Measurements from ENCODE around the gene FGD5. TPM values are rescaled to one million over a fixed set of nuclear protein-coding genes. Genes with fewer than 3 reads are reported as not detected.
"Not testable (repeated sequence)": the region's sequence is repeated elsewhere in the genome, so short reads cannot be mapped to it uniquely, and the experiment has no call there.

Gene FGD5
- total RNA-seq, 1 experiment from 2014 or later = 0.05 TPM

DNA sequence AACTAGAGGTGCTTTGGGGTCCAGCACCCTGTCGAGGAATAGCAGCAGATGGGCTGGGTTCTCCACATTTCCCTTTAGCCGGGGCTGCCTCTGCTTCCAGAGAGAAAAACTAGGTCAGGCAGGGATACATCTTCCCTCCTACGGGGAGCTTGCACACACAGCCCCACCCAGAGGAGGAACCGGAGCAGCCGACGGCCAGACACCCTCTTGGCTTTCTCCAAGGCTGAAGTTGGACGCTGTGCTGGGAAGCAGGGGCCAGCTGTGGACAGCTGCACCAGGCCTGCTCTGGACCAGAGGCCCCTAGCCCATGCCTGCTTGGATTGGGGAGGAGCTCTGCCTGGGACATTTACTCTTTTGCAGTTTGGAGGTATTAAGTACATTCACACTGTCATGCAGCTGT is 84.0 kb downstream of the FGD5 start:
- DNase-seq (ENCODE audit: low read depth) = no peak

DNA sequence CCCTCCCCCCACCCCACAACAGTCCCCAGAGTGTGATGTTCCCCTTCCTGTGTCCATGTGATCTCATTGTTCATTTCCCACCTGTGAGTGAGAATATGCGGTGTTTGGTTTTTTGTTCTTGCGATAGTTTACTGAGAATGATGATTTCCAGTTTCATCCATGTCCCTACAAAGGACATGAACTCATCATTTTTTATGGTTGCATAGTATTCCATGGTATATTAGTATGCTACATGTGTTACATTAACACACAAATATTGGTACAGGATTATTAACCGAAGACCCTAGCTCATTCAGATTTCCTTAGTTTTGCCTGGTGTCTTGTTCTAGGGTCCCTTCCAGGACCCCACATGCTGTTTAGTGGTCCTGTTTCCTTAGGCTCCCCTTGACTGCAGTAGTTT is 84.7 kb downstream of the FGD5 start:
- DNase-seq (ENCODE audit: low read depth) = not testable (repeated sequence)

DNA sequence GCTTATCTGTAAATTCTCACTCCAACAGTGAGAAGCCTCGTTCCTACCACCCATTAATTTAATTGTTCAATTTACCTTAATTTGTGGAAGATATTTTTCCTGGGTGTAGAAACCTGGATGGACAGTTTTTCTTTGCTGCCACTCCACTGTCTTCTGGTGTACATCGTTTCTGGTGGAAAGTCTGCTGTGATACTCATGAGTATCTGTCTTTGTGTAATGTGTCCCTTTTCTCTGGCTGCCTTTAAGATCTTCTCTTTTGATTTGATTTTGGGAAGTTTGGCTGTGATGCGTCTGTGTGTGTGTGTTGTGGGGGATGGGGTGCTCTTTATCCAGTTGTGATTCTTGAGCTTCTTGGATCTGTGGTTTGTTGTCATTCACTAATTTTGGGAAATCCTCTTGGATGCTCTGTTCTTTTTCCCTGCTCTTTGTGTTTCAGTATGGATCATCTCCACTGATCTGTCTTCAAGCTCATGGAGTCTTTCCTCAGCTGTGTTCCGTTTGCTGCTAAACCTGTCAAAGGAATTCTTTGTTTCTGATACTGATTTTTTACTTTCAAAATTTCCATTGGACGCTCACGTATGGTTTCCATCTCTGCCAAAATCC is 86.4 kb downstream of the FGD5 start:
- no peak for DNase-seq (ENCODE audit: low read depth)

DNA sequence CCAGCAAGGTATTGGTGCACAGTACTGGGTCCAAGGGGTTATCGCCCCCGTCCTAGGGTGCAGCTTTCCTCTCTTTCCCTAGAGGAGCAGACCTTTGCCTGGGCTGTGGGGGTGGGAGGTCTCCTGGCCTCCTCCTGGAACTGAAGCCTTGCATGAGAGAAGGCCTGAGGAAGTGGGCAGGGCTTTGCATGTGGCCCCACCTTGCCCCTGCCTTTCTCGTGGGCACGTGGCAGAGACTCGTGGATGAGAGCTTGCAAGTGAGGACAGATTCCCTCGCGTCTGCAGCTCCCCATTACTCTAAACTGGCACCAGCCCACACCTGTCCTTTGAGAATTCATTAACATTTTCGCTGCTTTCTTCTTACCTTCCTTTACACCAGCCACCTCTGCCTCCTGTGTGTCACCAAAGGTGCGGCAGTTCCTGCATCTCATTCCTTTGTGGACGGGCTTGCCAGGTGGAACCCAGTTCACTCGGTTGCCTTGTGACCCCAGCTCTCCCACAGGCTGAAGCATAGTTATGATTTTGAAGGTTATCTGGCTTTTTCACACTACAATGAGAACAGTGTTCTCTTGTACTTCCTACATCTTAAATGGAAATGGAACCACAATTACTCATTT is 87.7 kb downstream of the FGD5 start:
- no peak for DNase-seq (ENCODE audit: low read depth)

DNA sequence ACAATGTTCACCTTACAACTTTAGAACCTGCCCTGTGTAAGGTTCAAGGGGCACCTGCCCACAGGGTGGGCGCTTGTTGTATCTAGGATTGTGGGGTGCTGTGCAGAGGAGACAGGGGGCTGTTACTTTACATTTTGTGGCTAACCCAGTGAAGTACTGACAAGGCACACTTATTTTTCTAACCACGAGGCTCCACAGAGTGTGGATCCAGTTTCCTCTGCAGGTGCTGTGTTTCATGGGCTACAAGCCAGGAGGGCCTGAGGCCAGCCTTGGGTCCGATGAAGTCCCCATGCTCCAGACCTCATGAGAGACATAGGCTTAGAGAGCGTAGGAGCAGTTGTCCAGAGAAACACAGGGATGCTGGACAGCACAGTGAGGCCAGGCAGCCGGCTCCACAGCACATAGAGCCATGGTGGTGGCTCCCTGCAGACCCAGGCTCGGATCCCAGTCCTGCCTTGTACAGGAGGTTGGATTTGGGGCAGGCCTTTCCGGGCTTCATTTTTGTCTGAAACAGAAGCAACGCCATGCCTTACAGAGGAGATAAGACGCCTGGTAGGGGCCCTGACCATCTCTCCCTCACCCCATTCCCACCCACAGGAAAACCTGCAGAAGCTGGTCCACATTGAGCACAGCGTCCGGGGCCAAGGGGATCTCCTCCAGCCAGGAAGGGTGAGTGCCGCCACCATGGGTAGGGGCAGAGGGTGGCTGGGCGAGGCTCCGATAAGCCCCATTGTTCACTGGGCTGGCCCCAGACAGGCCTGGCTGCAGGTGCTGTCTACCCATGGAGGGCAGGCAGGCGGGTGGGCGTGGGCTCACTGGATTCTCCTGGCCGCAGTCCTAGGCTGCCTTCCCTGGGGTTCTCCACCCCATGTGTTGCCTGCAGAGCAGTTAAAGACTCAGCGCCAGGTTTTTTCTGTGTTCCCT is 88.5 kb downstream of the FGD5 start:
- DNase-seq (ENCODE audit: low read depth) = no peak

DNA sequence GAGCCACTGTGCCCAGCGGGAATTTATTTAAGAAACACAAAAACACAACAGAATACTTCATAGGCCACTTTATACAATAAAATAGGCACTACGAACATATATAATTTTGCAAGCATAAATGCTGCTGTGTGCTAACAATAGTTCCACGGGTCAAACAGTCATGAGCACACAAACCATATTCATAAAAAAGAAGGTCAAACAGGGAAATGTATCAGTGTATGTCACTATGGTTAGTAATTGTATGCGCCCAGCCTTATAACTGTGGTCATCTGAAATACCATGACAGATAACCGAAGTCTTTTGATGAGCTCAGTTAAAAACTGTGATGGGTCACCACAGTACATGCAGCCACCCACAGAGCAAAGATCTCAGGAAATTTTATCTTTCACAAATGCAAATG is 90.5 kb downstream of the FGD5 start:
- no peak for DNase-seq (ENCODE audit: low read depth)

DNA sequence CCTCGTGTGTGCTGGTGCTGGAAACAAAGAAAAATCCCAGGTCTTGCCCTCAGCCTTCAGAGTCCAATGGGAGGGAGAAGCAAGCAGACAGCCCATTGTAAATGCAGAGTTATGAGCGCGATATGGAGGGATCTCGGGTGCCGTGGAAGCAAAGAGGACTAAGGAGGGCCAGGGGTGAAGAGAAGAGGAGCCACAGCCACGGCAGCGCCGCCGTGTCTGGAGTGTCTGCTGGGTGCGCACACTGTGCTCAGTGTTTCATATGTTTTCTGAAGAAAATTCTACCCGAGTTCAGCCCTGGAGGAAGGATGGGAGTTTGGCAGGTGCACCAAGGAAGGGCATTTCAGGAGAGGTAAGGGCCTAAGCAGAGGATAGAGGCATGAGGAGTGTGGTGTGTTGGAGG is 92.9 kb downstream of the FGD5 start:
- no peak for DNase-seq (ENCODE audit: low read depth)

DNA sequence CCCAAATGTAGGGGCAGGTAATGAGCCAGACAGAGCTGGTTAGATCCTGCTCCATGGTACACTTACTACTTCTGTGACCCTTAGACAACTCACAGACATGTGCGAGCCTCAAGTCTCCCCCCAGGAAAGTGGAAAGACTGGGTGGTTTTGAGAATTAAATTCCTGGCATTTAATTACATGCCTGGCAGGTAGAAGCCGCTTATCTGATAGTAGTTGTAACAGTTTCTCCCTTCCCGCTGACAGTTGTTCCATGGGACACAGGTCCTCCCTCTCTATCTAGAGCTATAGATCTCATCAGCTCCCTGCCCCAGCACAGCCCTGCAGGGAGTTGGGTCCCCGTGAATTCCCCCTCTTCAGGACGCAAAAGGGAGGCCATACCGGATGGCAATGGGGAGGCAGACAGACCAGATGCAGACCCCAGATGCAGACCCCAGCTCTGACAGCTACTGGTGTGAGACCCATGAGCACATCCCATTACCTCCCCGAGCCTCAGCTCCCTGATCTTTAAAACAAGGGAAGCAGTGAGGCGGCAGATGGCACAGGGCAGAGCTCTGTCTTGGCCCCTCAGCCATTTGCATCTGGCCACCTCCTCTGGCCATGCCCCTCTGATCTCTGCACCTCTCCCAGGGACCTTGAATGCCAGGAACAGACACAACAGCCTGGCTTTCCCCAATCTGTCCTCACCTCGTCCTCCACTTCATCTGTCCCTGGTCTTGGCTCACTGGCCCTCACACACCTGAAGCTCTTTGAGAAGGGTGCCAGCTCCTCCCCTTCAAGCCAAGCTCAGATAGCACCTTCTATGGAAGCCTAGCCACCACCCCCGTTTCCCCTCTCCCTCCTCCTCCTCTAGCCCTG is 94.5 kb downstream of the FGD5 start:
- DNase-seq (ENCODE audit: low read depth) = no peak

DNA sequence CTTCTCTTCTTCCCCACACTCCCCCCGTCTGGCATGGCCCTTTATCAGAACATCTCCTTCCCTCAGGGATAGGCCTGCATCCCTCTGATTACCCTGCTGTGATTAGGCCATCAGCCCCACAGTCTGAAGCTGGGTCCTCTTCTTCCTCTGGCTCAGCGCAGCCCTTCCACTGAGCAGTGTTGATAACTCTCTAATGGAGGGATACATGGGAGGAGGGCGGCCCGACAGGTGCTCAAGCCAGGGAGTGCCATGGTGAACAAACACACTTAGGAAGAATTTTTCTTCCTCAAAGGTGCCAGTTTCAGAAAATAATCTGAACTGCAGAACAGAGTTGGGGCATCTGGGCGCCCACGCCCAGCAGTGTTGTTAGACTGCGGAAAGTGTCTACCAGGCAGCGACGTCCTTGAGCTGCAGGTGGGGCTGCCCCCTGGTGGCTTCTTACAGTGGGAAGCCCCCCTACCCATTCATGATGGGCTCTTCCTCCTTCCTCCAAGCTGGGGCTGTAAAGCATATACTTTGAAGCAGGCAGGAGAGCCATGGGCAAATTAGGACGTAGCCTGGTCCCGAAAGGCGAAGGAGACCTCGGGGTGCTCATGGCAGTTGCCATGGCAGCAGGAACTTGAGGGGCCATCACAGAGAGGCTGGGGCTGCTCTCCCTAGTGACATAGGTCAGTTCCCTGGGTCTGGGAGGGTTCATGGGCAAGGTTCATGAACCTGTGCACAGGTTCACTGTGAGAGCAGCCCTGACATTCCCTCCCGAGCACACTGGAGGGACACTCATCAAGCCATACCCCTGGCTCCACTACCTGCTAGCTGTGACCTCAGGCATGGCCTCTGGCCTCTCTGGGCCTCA is 95.4 kb downstream of the FGD5 start:
- DNase-seq (ENCODE audit: low read depth) = no peak

DNA sequence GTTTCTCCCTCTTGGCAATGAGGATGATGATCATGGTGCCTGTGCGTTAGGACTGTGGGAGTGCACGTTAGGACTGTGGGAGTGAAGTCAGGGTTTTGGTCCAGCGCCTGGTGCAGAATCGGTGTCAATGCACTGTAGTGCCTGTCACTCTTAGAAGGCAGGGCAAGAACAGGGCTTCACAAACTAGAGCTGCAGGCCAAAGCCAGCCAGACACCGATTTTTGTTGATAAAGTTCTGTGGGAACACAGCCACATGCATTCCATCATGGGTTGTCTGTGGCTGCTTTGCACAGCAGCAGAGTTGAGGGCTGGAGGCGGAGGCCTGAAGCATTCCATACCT is 96.0 kb downstream of the FGD5 start:
- no peak for DNase-seq (ENCODE audit: low read depth)

DNA sequence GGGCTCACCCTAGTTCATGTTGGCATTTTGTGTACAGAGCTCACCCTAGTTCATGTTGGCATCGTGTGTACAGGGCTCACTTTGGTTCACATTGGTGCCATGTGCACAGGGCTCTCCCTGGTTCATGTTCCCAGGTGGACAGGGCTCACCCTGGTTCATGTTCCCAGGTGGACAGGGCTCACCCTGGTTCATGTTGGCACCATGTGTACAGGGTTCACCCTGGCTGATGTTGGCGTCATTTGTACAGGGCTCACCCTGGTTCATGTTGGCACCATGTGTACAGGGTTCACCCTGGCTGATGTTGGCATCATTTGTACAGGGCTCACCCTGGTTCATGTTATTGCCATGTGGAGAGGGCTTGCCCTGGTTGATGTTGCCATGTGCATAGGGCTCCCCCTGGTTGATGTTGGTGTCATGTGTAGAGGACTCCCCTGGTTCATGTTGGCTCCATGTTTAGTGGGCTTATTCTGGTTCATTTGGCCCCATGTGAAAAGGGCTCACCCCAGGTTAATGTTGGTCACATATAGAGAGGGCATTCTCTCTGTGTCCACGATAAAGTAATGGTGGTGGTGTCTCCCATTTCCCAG is 97.0 kb downstream of the FGD5 start:
- no peak for DNase-seq (ENCODE audit: low read depth)

DNA sequence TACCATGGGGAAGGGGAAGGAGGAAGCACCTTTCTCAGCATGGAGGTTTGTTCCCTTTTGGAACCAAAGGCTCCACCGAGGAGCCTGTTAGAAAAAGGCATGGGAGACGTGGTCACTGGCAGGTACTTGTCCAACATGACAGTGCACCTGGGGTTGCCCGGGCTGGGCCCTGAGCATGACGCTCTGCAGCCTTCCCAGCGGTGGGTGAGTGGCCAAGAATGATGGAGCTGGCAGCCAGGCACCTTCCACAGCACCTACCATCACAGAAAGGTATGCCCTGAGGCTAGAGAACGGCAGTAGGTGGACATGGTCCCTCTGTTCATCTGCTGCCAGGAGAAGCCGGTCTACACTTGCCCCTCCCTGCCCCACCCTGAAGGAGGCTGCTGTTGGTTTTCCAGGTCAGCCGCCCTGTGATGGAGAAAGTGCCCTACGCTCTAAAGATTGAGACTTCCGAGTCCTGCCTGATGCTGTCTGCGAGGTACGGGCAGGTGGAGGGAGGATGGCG is 99.6 kb downstream of the FGD5 start:
- no peak for DNase-seq (ENCODE audit: low read depth)

DNA sequence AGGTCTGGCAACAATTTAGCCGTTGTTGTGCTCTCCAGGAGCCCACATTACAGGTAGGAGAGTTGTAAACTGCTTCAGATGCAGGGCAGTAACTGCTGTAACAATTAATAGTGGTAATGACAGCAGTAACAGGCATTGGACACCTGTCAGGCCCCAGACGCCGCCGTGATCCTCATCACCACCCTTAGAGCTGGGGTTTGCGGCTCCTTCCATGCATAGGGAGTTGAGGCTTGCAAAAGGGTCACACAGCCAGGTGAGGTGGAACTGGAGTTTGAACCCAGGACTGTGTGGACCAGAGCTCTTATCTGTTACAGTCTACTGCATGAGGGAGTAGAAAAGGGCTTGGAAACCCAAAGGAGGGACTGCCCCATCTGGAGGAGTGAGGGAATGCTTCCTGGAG is 101.8 kb downstream of the FGD5 start:
- DNase-seq (ENCODE audit: low read depth) = no peak

DNA sequence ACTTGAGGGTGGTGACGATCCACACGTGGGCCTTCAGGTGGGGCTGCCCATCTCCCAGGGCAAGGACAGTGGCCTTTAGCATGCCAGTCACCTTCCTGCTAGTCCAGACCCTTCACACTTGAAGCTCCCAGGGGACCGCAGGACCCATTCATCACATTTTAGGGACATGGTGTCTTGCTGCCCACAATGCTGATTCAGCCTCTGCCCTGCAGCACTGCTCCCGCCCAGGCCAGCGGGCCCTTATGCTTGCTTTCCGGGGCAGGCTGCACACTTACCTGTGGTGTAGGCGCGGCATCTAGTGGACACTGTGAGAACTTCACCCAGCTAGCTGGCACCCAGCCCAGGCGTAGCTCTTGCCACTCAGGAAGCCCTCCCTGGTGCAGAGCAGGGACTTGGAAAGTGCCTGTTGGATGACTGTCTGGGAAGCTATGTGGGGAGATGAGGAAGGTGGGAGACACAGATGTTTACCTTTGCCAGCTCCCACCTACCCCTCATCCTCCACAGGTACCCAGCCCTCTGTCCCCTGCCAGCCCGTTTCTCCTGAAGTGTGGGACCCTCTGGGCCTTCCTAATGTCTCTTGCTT is 102.4 kb downstream of the FGD5 start:
- peak; percentile 73 for DNase-seq (ENCODE audit: low read depth)

DNA sequence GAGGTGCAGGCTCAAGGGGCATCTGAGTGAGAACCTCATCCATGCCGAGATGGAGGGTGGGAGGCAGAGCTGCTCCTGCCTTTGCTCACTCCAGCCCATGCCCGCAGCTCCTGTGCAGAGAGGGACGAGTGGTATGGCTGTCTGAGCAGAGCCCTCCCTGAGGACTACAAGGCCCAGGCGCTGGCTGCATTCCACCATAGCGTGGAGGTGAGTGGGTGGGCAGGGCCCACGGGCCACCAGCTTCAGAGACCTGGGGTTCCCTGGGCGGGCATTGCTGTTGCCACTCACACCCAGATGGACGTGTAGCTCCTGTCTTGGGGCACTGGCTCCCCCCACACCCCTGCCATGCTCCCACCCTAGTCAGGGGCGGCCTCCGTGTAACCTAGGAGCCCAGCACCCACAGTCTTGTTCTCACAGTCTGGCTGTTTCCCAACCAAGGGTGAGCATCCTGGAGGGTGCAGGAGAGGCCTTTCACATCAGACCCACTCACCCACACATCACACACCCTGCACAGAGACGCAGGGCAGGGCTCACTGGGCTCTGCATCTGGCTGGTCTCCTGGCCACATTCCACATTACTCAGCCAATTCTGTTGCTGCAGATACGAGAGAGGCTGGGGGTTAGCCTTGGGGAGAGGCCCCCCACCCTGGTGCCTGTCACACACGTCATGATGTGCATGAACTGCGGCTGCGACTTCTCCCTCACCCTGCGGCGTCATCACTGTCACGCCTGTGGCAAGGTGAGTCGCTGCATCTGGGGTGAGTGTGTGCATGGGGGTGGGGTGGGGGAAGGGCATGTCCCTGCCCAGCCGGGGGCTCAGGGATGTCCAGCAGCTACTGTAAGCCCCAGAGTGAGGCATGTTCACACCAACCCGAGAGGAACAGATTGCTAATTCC is 103.3 kb downstream of the FGD5 start:
- peak; percentile 9 for DNase-seq (ENCODE audit: low read depth)

DNA sequence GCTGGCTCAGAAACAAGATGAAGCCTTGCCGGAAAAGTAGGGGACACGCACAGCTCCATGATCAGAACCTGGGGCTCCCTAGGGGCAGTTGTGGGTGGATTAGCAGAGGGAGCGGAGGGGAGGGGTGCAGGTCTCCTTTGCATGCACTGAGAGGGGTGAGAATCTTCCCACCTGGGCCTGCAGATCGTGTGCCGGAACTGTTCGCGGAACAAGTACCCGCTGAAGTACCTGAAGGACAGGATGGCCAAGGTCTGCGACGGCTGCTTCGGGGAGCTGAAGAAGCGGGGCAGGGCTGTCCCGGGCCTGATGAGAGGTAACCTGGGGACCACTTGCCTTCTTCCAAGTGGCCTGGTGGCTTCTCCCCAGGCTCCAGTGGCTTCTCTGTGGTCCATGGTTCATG is 104.1 kb downstream of the FGD5 start:
- DNase-seq (ENCODE audit: low read depth) = no peak

DNA sequence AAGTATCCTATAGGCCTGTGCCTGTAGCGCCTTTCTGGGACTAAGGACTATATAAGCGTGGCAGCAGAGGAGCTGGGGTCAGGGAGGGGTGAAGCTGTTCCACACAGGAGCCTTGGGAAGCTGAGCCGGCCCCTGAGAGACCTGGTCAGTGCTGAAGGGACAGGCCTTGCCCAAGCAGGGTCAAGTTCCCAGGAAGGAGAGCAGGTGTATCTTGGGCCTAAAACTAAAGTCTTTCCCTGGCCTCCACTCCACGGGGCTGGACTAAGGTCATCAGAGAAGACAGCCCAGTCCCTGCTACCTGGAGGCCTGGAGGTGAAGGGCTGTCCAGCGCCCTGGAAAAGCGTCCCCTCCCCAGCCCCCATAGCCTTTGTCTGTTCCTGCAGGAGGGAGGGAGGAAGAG is 104.7 kb downstream of the FGD5 start:
- no peak for DNase-seq (ENCODE audit: low read depth)

DNA sequence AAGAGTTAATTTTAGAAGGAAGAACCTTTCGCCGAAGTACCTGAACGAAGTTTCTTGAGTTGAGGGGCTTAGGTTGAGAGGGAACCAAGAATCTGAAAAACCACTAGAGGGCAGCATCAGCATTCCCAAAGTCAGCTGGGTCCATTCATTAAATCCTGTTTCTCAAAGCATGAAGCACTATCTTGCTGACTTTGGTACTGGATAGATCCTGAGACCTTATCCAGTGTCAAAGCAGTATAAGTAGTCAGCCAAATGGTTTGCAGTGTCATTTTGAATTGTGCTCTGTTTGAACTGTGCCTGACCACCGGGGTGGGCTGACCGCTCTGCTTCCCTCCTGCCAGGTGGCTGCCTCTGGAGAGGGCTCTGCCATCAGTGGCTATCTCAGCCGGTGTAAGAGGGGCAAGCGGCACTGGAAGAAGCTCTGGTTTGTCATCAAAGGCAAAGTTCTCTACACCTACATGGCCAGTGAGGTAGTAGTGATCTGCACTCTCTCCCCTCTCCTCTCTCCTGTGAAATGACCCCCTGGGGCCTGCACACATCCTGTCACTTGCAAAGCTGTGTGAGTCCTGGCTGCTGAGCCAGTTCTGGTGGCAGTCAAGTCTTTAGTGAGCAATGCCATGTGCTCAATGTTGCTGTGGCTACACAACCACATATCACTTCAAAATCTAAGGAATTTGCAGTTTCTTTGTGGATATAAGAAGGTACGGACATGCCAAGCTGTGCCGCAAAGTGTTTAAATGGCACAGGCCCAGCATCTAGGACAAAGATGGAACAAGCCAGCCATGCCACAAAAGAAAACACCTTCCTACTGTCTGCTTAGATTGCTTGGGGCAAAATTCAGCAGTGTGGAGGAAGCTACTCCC is 107.2 kb downstream of the FGD5 start:
- DNase-seq (ENCODE audit: low read depth) = peak; percentile 58
